ENCODE data around the gene VAMP1. TPM values are rescaled to one million over a fixed set of nuclear protein-coding genes. Genes with fewer than 3 reads are reported as not detected.
A peak's percentile ranks its signal among the peaks of the same experiment; 100 is the strongest.

VAMP1 gene
- total and polyA plus RNA-seq, 2 of the 13 experiments (the other 11 are each of a cell fraction or from before 2014, with no cell fraction given): 2.5 to 7.4 TPM

GRCh38 chr12:6423267-6424007, 47.0 kb downstream of the VAMP1 start (continued):
- peak; percentile 71; the same call in 2 of the 3 replicates for TF ChIP-seq MXI1 (IDR thresholded peaks at IDR 0.05; ENCODE audit: borderline replicate concordance, low read depth, low read length)
- no peak for TF ChIP-seq RFXANK (CRISPR knock-in tag; IDR thresholded peaks at IDR 0.05)
- no peak for TF ChIP-seq ZNF10 (CRISPR knock-in tag; IDR thresholded peaks at IDR 0.05; ENCODE audit: borderline replicate concordance, low read depth)
- 0 out of 2 replicates have a peak, but pooled peaks have one; percentile 46 for TF ChIP-seq JUND (CRISPR knock-in tag; IDR thresholded peaks at IDR 0.05)
- no peak for TF ChIP-seq HBP1 (CRISPR knock-in tag; IDR thresholded peaks at IDR 0.05; ENCODE audit: low read depth)
- TF ChIP-seq ATF7-NPFF (CRISPR knock-in tag; IDR thresholded peaks at IDR 0.05; ENCODE audit: low read depth): no peak
- no peak for TF ChIP-seq NCOR1 (IDR thresholded peaks at IDR 0.05; ENCODE audit: borderline replicate concordance, low read length)
- no peak for TF ChIP-seq NCOA5 (CRISPR knock-in tag; IDR thresholded peaks at IDR 0.05)
- no peak for TF ChIP-seq ZNF280D (CRISPR knock-in tag; IDR thresholded peaks at IDR 0.05)
- TF ChIP-seq RXRA (CRISPR knock-in tag; IDR thresholded peaks at IDR 0.05): no peak
- no peak for TF ChIP-seq HINFP (CRISPR knock-in tag; IDR thresholded peaks at IDR 0.05; ENCODE audit: low read depth)
- TF ChIP-seq ZBTB49 (CRISPR knock-in tag; IDR thresholded peaks at IDR 0.05; ENCODE audit: borderline replicate concordance): no peak
- no peak for TF ChIP-seq ZNF446 (CRISPR knock-in tag; IDR thresholded peaks at IDR 0.05)
- TF ChIP-seq PHF20 (CRISPR knock-in tag; IDR thresholded peaks at IDR 0.05): no peak
- no peak for TF ChIP-seq ZNF24 (IDR thresholded peaks at IDR 0.05)
- no peak for TF ChIP-seq ZNF777 (CRISPR knock-in tag; IDR thresholded peaks at IDR 0.05)
- TF ChIP-seq CEBPZ (IDR thresholded peaks at IDR 0.05; ENCODE audit: low read length): no peak
- TF ChIP-seq ZNF337 (CRISPR knock-in tag; IDR thresholded peaks at IDR 0.05; ENCODE audit: borderline replicate concordance, low read depth): no peak
